PFSK-1 (cell line): ENCODE results near the gene C3.

ENCODE experiments used
- FOXP2 ChIP-seq: optimal IDR thresholded peaks from 2 replicates; pipeline ENCODE3; 2011; ENCODE audit warnings: borderline replicate concordance, control low read depth, inconsistent platforms; ENCODE audit not compliant: insufficient read depth; ENCODE audit errors: extremely low read length, extremely low read depth
- POLR2AphosphoS5 ChIP-seq: IDR thresholded peaks from 2 replicates; pipeline ENCODE4 v1.6.1; 2012; ENCODE audit warnings: low read depth, mild to moderate bottlenecking, control low read depth, low read length, moderate library complexity
- SIN3A ChIP-seq: IDR thresholded peaks from 2 replicates; pipeline ENCODE4 v1.6.1; 2012; ENCODE audit warnings: mild to moderate bottlenecking, low read length, moderate library complexity, borderline replicate concordance; ENCODE audit not compliant: insufficient read depth
- TAF1 ChIP-seq: IDR thresholded peaks from 2 replicates; pipeline ENCODE4 v1.6.1; 2012; ENCODE audit warnings: low read length, control low read depth, borderline replicate concordance; ENCODE audit not compliant: insufficient read depth
- TF ChIP-seq, protein P1 (sequence below), 2 experiments: IDR thresholded peaks; 2 replicates each; pipeline versions ENCODE4 v1.6.1 to v1.8.0; 2011 to 2012; ENCODE audit warnings: low read depth in 2 of 2, low read length in 2 of 2, control low read depth in 1 of 2, inconsistent platforms in 1 of 2, mild to moderate bottlenecking in 1 of 2, moderate library complexity in 1 of 2; ENCODE audit not compliant: insufficient read depth in 1 of 2

DNA sequence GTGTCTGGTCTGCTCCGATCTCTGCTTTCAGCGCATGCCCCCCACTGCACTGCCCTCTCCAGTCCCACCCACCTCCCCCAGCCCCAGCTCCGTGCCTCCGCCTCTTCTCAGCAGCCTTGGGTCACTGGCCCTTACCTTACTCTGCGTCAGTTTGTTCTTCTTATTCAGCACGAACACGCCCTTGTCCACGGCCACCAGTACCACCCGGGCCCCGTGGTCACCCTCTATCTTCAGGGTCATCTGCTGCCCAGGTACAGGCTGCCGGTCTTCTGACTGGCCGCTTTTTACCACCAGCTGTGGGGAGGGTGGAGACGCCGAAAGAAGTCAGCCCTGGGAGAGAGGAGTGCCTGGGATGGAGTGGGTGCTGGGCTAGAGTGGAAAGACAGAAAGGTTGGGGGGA is 10.9 kb downstream of the C3 start:
- TF ChIP-seq POLR2AphosphoS5 (no peak), TAF1 (no peak), SIN3A (no peak), FOXP2 (no peak)
- TF ChIP-seq, protein P1, sequence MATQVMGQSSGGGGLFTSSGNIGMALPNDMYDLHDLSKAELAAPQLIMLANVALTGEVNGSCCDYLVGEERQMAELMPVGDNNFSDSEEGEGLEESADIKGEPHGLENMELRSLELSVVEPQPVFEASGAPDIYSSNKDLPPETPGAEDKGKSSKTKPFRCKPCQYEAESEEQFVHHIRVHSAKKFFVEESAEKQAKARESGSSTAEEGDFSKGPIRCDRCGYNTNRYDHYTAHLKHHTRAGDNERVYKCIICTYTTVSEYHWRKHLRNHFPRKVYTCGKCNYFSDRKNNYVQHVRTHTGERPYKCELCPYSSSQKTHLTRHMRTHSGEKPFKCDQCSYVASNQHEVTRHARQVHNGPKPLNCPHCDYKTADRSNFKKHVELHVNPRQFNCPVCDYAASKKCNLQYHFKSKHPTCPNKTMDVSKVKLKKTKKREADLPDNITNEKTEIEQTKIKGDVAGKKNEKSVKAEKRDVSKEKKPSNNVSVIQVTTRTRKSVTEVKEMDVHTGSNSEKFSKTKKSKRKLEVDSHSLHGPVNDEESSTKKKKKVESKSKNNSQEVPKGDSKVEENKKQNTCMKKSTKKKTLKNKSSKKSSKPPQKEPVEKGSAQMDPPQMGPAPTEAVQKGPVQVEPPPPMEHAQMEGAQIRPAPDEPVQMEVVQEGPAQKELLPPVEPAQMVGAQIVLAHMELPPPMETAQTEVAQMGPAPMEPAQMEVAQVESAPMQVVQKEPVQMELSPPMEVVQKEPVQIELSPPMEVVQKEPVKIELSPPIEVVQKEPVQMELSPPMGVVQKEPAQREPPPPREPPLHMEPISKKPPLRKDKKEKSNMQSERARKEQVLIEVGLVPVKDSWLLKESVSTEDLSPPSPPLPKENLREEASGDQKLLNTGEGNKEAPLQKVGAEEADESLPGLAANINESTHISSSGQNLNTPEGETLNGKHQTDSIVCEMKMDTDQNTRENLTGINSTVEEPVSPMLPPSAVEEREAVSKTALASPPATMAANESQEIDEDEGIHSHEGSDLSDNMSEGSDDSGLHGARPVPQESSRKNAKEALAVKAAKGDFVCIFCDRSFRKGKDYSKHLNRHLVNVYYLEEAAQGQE (IDR thresholded peaks at IDR 0.05; ENCODE audit: insufficient read depth in 1 of 2, low read depth in 2 of 2, low read length in 2 of 2) = no peak
